Measurements from ENCODE around the gene BTBD6.

BTBD6 gene

DNA sequence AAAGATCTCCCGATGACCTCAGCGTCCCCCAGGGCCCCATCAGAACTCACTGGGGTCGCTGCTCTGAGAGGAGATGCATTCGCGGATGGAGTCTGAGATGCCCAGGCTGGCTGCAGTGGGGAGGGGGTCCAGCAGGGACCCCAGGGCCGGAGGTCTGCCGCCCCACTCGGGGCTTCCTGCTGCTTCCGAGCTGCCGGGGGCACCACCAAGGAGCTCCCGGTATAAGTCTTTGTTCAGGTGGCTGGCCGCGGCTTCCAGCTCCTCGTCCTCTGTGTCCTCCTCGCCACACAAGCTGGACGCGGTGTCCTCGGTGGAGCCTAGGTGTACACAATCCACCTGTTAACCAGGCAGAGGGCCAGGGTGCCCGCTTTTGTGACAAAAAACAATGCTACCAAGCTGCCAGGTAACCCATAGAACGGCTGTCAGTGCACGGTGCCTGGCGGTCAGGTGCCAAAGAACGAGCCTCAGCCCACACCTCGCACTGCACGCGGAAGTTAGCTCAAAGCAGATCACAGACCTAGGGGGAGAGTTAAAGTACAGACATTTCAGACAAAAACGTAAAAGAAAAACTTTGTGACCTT lies 26.6 kb upstream of the BTBD6 start:
- Histone ChIP-seq H3K4me1 (peaks cover 6% of the 10 kb centered on the region), H3K4me3 (ENCODE audit: low read depth, low read length) (no peak overlapping the region), H3K79me2 (peaks cover 16% of the 10 kb centered on the region), H2AFZ (no peak overlapping the region), H3K9ac (no peak overlapping the region), H3K4me2 (ENCODE audit: low read length) (no peak overlapping the region), H3K36me3 (ENCODE audit: control insufficient read depth, insufficient read depth, low read length) (no peaks in the 10 kb centered on the region), H3K9me3 (ENCODE audit: control insufficient read depth, low read length) (no peaks in the 10 kb centered on the region), H3K27ac (no peak overlapping the region), H3K27me3 (ENCODE audit: control insufficient read depth, insufficient read depth, low read length) (no peaks in the 10 kb centered on the region)
- TF ChIP-seq, protein P1, sequence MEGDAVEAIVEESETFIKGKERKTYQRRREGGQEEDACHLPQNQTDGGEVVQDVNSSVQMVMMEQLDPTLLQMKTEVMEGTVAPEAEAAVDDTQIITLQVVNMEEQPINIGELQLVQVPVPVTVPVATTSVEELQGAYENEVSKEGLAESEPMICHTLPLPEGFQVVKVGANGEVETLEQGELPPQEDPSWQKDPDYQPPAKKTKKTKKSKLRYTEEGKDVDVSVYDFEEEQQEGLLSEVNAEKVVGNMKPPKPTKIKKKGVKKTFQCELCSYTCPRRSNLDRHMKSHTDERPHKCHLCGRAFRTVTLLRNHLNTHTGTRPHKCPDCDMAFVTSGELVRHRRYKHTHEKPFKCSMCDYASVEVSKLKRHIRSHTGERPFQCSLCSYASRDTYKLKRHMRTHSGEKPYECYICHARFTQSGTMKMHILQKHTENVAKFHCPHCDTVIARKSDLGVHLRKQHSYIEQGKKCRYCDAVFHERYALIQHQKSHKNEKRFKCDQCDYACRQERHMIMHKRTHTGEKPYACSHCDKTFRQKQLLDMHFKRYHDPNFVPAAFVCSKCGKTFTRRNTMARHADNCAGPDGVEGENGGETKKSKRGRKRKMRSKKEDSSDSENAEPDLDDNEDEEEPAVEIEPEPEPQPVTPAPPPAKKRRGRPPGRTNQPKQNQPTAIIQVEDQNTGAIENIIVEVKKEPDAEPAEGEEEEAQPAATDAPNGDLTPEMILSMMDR (IDR thresholded peaks at IDR 0.05) = no peak

DNA sequence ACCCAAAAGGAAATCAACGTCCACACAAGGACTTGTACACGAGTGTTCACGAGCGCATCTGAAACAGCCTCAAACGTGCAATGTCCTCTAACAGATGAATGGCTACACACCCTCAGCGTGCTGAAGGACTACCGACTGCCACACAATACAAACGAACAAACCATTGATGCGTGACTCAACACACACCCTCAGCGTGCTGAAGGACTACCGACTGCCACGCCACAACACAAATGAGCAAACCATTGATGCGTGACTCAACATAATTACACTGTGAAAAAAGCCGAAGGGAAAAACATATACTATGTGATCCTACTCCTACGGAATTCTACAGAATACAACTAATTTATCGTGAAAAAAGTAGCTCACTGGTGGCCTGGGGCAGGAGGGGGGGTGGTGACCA lies 25.1 kb upstream of the BTBD6 start:
- no peaks in the 10 kb centered on the region for H3K36me3 ChIP-seq (ENCODE audit: control insufficient read depth, insufficient read depth, low read length)
- peaks cover 16% of the 10 kb centered on the region for H3K79me2 ChIP-seq
- TF ChIP-seq, protein P1 (IDR thresholded peaks at IDR 0.05) = no peak
- peaks cover 6% of the 10 kb centered on the region for H3K4me1 ChIP-seq
- H3K9ac ChIP-seq = no peak overlapping the region
- no peaks in the 10 kb centered on the region for H3K27me3 ChIP-seq (ENCODE audit: control insufficient read depth, insufficient read depth, low read length)
- H3K4me2 ChIP-seq (ENCODE audit: low read length) = no peak overlapping the region
- H3K4me3 ChIP-seq (ENCODE audit: low read depth, low read length) = no peak overlapping the region
- no peak overlapping the region for H2AFZ ChIP-seq
- no peak overlapping the region for H3K27ac ChIP-seq
- H3K9me3 ChIP-seq (ENCODE audit: control insufficient read depth, low read length) = no peaks in the 10 kb centered on the region

DNA sequence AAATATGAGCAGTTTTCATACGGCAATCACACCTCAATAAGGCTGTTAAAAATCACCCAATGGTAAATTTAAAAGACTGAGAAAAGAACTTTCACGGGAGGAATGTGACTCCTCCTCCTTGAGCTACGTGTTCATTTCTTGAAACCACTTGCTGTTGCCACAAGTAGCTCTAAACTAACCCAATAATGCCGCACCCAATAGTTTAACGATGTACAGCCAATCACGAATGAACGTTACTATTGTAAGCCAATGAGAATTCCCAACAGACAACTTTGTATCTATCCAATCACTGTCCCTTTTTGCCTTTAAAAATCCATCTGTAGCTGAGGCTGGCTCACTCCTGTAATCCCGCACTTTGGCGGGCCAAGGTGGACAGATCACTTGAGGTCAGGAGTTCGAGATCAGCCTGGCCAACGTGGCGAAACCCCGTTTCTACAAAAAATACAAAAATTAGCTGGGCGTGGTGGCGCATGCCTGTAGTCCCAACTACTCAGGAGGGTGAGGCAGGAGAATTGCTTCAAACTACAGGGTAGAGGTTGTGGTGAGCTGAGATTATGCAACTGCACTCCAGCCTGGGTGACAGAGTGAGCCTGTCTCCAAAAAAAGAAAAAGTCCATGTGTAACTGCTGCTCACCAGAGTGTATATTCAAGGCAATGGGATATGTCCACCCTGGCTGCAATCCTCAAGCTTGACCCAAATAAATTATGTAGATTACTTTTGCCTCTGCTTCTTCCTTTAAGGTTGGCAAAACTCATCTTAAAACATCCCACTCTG lies 24.4 kb upstream of the BTBD6 start:
- Histone ChIP-seq H3K4me1 (peaks cover 6% of the 10 kb centered on the region), H3K79me2 (peaks cover 16% of the 10 kb centered on the region), H2AFZ (no peak overlapping the region), H3K9ac (no peak overlapping the region), H3K36me3 (ENCODE audit: control insufficient read depth, insufficient read depth, low read length) (no peaks in the 10 kb centered on the region), H3K4me2 (ENCODE audit: low read length) (no peak overlapping the region), H3K27me3 (ENCODE audit: control insufficient read depth, insufficient read depth, low read length) (no peaks in the 10 kb centered on the region), H3K9me3 (ENCODE audit: control insufficient read depth, low read length) (no peaks in the 10 kb centered on the region), H3K4me3 (ENCODE audit: low read depth, low read length) (no peak overlapping the region), H3K27ac (no peak overlapping the region)
- TF ChIP-seq, protein P1 (IDR thresholded peaks at IDR 0.05) = no peak

DNA sequence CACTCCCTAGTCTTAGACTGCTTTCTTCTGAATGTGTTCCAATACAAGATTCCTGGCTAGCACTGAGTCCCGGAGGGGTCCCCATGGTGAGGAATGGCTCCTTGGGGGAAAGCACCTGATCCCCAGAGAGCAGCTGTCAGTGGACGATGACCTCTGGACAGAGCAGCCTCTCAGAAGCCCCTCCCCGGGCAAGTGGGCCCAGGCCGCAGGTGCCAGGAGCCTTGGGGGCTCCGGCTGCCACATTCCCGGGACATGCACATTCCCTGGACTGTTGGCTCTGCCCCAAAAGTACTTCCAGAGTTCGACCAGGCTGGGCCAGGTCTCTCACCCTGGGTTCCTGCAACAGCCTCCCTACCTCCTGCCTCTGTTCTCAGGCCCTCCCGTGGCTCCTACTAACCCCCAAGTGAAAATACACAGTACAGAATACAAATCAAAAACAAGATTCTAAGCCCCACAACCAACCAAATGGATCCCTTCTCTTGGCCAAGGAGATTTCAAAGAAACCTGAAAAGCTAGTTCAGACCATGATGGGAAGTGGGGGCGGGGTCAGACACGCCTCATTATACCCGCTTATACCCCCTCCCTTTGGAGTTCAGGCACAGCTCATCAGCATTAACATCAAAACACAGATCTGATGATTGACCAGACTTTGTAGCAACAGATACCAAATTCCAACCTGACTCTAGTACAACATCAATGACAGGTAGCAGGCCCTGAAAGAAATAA lies 23.3 kb upstream of the BTBD6 start:
- Histone ChIP-seq H3K4me3 (ENCODE audit: low read depth, low read length) (no peak overlapping the region), H3K27me3 (ENCODE audit: control insufficient read depth, insufficient read depth, low read length) (no peaks in the 10 kb centered on the region), H2AFZ (no peak overlapping the region), H3K4me1 (peaks cover 6% of the 10 kb centered on the region), H3K36me3 (ENCODE audit: control insufficient read depth, insufficient read depth, low read length) (no peaks in the 10 kb centered on the region), H3K9ac (no peak overlapping the region), H3K79me2 (peaks cover 11% of the 10 kb centered on the region), H3K9me3 (ENCODE audit: control insufficient read depth, low read length) (no peaks in the 10 kb centered on the region), H3K4me2 (ENCODE audit: low read length) (no peak overlapping the region), H3K27ac (no peak overlapping the region)
- TF ChIP-seq, protein P1 (IDR thresholded peaks at IDR 0.05) = no peak
